HPDE6-E6E7 (cell line): ENCODE measurements around the gene RAC3.

ENCODE experiments used
- DNase-seq: peaks from one replicate; pipeline ENCODE4 v3.0.0; 2011; ENCODE audit warnings: missing footprints; ENCODE audit errors: extremely low spot score

RAC3 gene

DNA sequence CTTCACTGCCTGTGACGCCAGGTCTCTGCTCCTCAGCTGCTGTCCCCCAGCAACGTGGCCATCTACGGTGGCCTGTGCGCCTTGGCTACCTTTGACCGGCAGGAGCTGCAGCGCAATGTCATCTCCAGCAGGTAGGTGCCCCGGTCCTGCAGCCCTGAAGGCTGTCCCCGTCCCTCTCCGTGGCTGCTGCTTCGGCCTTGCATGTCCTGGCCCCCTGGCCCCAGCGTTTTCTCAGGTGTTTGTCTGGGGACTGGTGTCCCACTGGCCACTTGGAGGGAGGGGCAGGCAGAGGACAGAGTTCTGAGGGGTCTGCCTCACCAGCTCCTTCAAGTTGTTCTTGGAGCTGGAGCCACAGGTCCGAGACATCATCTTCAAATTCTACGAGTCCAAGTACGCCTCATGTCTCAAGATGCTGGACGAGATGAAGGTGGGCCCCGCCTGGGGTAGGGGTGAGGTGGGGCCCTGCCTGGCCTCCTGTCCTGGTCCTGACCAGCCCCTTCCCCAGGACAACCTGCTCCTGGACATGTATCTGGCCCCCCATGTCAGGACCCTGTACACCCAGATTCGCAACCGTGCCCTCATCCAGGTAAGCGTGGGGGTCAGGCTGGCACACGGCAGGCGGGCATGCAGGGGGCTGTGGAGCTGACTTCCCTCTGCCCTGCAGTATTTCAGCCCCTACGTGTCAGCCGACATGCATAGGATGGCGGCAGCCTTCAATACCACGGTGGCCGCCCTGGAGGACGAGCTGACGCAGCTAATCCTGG, 24.7 kb downstream of the RAC3 start:
- no peak for DNase-seq

DNA sequence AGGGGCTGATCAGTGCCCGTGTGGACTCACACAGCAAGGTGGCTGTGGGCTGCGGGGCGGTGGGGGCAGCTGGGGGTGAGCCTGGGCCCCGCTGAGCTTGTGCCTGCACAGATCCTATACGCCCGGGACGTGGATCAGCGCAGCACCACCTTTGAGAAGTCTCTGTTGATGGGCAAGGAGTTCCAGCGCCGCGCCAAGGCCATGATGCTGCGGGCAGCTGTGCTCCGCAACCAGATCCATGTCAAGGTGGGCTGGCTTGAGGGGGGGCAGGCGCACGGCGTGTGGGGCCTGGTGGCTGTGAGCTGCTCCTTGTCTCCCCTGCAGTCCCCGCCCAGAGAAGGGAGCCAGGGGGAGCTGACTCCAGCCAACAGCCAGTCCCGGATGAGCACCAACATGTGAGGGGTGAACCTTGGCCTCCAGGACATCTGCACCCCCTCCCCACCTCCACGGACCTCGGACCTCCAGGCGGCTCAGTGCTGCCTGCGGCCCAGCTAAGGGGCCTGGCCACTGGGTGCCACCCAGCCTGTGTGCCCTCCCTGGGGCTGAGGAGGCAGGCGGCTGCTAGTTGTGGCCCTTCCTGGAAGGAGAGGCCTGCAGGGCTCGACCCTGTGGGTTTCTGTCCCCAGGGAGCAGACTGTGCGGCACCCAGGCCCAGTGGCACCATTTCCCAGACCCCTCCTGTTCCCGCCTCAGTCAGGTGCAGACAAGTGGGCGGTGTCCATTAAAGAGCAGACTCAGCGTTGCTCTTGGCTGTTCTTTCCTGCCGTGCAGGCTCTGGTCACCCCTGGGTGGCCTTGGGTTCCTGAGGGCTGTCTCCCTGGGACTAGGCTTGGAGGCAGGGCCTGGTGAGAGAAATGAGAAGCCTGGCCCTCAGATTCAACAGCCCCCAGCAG, 25.5 kb downstream of the RAC3 start:
- DNase-seq: no peak

DNA sequence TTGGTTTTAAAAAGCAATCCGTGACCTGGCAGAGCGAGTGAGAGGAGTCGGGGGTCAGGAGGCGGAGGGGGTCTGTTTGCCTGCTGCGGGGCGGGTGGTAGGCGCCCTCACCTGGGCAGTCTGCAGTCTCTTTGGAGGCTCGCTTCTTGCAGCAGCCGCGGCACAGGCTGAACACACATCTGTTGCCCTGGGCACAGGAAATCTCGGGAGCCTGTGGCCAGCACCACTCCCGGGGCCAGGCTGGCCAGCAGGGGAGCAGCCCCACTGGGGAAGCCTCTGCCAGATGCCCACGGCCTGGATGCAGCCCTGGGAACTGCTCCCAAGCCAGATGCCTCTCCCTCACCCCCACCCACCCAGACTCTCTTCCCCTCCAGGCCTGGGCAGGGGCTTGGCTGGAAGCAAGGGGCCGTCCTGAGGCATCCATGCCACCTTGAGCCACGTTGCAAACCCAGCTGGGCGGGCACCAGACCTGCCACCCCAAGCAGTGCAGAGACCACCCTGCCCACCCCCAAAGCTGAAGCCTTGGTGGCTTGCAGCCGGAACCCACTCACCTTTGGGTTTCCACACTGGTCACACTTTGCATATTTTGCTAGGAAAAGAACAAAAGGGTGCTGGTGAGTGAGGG, 26.9 kb downstream of the RAC3 start:
- no peak for DNase-seq

DNA sequence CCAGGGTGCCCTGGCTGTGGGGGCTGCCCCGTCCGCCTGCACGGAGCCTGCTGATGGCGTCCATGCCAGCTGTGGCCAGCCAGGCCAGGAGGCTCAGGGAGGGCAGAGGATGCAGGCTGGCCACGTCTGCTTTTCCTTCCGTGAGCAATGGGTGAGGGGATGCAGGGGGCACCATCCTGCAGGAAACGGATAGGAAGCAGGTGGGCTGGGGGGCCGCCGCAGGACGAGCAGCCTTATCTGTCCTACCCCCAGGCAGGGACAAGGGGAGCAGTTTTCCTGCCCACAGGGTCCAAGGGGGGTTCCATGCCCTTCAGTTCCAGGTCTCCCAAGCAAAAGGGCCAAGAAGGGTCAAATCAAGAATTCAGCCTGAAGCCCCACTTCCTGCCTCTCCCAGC, 27.4 kb downstream of the RAC3 start:
- DNase-seq: no peak

DNA sequence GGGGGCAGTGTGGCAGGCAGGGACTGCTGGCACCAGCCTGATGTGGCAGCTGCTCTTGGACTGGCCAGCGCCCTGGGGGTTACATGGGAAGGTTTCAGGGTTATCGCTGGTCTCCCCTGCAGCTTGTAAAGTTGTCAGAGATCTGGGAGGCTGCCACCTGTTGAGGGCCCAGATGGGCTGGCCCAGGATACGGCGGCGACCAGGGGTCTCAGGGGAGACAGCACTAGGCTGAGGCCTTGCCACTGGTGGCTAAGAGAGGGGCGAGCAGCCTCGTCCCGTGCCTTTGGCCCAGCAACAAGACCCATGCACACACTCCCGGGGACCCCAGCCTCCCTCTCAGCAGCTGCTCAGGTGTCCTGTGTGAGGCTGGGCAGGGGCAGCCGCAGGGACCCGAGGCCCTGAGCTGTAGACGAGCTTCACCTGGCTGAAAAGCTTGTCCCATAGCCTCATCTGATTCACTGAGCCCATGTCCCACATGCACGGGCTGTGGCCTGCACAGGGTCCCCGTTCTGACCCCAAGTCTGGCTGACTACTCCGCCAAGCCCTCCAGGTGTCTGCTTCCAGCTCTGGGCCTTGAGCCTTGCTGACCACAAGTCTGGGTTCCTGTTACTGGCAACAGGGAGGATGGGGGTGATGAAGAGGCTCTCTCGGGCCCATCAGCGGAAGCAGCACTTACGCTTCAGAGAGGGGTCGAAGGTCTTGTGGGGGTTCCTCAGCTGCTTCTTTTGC, 28.0 kb downstream of the RAC3 start:
- DNase-seq: no peak

GRCh38 chr17:82060001-82060380, 28.5 kb downstream of the RAC3 start:
- no peak for DNase-seq

GRCh38 chr17:82060614-82061013, 29.1 kb downstream of the RAC3 start:
- DNase-seq: no peak

GRCh38 chr17:82061047-82061925, 29.8 kb downstream of the RAC3 start:
- no peak for DNase-seq

DNA sequence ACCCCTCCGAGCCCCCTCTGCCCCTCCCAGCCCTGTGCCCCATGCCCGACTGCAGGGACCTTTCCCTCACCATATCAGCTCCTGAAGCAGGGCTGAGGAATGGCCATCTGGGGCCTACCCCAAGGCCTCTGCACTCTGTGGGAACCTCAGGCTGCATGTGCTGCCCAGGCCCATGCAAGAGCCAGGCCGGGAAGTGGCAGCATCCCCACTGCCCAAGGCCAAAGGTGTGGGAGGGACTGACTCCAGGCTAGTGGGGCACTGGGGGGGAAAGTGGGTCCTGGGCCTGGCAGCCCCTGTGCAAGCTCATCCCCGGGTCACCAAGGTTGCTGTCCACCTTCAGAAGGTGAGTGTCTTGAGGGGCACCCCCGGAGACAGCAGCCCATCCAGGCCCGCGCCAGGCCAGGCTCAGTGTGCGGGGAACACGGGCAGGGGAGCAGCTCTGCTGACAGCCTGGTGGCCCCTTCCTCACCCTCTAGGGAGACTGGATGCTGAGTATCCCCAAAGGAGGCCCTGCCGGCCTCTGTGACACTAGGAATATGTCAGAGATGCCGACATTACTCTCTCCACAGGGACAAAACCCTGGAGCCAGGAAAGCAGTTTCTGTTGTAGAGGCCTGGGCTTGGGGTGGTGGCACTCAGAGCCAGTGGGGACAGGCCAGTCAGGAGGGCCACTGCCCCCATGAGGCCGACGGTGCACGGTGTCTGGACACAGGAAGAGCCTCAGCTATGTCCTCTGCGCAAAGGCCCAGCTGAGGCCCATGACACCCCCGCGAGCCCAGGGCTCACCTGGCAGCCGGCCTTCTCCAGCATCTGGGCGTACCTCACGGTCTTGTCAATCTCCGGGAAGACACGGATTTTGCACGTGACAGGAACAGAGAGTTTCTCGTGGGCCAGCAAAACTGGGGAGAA, 30.9 kb downstream of the RAC3 start:
- DNase-seq: no peak

DNA sequence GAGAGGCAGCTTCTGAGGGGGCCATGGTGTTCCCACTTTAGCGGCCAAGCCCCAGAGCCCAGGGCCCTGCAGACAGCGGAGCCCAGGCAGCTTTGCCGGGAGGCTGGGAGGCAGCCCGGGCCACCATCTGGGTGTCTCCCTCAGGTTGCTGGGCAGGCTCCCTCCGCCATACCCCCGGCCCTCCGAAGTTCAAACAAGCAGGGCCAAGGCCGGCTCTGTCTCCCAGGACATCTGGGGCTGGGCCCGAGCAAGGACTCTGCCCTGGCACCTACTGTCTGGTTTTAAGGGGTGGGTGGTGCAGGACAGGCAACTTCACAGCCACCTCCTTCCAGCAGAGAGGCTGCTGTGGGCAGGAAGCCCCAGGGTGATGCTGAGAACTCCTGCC, 31.5 kb downstream of the RAC3 start:
- DNase-seq: no peak

DNA sequence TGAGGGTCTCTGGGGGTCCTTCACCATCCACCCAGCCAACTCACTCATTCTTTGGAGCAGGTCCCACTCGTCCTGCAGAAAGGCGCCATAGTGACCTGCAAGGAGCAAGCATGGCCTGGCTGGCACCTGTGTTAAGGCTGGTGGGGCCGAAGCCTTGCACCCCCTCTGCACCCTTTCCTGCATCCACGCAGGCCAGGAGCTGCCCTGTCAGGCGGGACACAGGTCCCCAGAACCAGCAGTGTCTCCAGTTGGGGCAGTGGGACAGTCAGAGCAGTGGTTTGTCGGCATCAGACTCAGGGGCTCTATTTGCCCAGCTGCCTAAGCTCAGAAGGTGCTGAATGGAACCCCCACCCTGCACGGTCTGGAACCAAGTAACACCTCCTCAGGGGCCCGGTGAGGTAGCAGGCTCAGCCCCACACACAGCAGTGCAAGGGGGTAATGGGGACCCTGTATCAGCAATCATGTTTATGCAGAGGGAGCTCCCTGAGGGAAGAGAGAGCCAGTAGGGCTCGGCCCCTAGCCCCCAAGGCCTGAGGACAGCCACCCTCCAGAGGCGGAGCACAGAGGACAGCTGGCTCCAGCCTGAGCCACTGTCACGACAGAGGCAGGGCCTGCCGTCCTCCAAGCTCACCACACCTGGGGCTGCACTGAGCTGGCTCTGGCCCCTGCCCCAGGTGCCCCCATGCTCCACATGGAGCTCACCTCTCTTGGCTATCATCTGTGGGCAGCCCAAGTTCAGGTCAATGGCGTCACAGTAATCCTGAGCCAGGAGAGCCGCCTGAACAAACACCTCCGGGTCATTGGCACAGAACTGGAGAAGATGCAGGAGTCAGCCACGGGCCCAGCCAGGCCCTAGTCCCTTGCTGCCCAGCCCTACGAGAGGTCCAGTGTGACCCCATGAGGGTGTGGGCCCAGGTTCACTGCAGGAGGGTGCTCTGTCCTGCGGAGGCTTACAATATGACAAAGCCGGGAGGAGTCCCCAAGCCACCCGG, 32.2 kb downstream of the RAC3 start:
- DNase-seq: no peak

DNA sequence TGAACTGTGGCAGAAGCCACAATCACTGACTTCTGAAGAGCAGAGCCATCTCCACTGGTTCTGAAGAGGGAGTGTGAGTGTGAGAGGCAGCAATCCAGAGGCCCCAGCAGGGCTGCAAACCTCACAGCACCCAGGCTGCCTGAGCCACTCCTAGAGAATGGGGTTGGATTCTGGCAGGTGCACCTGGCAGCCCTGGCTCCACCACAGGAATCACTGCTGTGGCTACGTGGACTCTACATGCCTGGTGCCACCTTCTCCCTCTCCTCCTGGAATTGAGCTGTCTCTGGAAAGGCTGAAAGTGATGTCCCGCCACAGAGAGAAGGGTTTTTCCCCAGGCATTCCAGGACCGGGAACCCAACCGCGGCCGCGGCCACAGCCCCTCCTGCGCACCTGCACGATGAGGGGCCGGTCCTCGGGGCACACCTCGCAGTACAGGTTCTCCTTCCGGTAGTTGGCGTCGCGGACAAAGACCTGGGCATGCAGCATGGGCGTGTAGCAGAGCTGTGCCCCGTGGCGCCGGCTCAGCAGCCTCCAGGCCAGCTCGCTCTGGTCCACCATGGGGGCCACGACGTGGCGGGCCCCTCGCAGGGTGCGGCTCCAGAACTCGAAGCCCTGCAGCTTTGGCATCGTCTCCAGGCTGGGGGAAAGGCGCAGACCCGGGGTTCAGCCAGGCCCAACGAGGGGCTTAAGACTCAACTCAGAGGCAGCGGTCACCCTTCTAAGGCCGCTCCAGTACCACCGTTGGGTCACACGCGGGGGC, 33.1 kb downstream of the RAC3 start:
- peak; percentile 57 for DNase-seq

DNA sequence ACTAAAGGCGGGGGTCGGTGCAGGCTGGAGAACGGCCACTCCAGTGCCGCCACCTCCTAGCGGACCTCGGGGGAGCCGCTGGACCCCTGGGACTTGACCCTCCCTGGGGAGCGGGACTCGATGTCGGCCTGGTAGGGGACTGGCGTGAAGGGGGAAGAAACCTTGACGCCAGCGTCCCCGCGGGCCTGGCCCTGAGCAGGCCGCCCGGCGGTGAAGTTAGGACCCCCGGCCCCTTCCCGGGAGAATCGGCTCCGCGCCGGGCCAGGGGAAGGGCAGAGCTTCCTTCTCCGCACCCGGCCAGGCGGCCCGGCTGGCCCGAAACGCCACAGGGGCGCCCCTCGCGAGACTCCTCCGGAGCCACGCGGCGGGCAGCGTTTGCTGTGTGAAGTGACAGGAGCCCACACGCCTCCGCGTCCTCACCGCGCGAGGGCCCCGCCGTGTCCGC, 33.7 kb downstream of the RAC3 start:
- peak; percentile 33 for DNase-seq

- peak; percentile 54 for DNase-seq
Measured at GRCh38 chr17:82065638-82066303, 34.3 kb downstream of the RAC3 start, which contains the start of gene DUS1L. Gene DUS1L, minus strand, starts transcription at chr17:82065804. Its CDS starts 745 bp downstream, at chr17:82065059.

DNA sequence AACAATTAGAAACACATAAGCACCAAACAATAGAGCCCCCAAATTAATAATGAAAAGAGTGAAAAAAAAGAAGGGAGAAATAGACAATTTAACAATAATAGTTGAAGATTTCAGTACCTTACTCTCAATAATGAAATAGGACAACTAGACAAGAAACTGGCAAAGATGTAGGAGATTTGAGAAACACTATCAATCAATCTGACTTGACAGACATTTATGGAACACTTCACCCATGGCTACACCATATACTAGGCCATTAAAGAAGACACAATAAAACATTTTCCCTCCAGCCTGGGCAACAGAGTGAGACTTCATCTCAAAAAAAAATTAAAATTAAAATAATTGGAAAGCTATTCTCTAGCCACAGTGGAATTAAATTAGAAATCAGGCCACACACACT, 39.1 kb downstream of the RAC3 start:
- no peak for DNase-seq

DNA sequence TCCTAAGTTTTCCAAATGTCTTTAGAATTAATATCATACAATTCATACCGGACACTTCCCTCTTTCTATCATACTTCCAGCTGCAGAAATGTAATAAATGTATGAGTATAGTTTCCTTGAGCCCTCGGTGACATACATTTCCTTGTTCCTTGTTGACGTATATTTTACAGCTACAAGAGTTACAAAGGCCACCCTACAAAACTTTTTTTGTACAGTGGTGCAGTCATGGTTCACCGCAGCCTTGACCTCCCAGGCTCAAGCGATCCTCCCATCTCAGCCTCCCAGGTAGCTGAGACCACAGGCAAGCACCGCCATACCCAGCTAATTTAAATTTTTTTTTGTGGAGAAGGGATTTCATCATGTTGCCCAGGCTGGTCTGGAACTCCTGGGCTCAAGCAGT, 41.3 kb downstream of the RAC3 start:
- DNase-seq: no peak

GRCh38 chr17:82073446-82073845, 42.0 kb downstream of the RAC3 start:
- DNase-seq: peak; percentile 29
